Subcutaneous adipose tissue (tissue), 4 donors: ENCODE measurements around the gene AIFM1. TPM values are rescaled to one million over a fixed set of nuclear protein-coding genes. Genes with fewer than 3 reads are reported as not detected.

ENCODE experiments used
- total RNA-seq, 4 donors: library from RNA; depleted of rRNA; stranded (reverse); fragments of >200 nt; gene quantifications; one replicate each; pipeline ENCODE4 v1.1.0, GENCODE V29; 2016
- TF ChIP-seq, protein P1 (sequence below): fragments of 450-650 bp; IDR thresholded peaks from one replicate; pipeline ENCODE4 v1.5.1; 2016; ENCODE audit warnings: low read depth, mild to moderate bottlenecking, control low read depth, antibody characterized with exemption, moderate library complexity

The AIFM1 gene
- total RNA-seq, 4 donors from 2014 or later, result 19.8 to 26.4 (median 22.4) TPM

DNA sequence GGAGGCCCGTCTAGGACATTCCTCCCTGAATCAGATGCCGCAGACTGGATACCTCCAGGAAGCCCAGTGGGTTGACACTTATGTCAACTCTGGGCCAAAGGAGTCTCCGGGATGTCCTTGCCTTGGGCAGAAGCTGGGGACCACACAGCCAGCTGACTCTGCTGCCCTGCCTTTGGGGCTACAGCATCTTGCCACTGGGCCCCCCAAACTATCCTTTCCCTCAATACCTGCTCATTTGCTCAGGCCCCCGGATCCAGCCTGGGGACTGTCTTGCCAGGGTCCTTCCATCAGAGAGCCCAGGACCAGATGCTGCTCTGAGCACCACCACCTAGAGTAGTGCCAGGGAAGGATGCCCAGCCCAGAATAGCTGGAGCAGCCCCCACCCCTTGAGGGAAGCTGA lies 25.2 kb upstream of the AIFM1 start:
- TF ChIP-seq, protein P1, sequence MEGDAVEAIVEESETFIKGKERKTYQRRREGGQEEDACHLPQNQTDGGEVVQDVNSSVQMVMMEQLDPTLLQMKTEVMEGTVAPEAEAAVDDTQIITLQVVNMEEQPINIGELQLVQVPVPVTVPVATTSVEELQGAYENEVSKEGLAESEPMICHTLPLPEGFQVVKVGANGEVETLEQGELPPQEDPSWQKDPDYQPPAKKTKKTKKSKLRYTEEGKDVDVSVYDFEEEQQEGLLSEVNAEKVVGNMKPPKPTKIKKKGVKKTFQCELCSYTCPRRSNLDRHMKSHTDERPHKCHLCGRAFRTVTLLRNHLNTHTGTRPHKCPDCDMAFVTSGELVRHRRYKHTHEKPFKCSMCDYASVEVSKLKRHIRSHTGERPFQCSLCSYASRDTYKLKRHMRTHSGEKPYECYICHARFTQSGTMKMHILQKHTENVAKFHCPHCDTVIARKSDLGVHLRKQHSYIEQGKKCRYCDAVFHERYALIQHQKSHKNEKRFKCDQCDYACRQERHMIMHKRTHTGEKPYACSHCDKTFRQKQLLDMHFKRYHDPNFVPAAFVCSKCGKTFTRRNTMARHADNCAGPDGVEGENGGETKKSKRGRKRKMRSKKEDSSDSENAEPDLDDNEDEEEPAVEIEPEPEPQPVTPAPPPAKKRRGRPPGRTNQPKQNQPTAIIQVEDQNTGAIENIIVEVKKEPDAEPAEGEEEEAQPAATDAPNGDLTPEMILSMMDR, result no peak

DNA sequence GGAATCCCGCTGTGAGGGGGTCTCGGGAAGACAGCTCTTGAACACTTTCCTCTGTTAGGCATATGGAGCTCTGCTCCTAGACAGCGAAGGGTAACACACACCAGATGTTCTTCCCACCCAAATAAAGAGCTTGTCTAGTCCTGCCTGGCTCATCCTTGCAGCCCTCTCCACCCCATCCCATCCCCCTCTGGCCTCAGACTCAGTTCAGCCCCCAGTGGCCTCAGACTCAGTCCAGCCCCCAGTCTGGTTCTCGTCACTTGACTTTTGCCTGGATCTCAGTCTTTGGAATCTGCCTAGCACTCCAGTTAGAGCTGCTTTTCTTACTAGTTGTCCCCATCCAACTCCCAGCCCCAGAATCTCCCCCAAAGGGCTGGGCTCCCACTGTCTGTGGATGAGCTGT lies 21.0 kb upstream of the AIFM1 start:
- TF ChIP-seq, protein P1, result no peak

DNA sequence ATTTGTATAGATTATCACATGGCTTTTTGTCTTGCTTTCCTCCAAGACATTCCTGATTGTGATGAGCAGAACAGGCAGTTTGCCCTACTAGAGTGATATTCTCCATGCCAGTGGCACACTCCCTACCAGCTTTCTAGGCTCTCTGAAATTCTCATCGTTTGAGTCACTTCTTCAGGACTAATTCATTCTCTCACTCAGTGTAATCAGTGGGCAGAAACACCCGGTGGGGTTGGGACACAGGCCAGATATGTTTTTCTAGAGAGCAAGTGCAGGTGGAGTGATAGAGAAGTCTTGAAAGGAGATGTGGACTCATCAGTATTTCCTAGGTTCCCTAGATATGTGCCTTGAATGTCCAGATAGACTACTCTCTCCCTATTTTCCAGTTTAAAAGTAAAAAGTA lies 19.2 kb upstream of the AIFM1 start:
- TF ChIP-seq, protein P1, result no peak

DNA sequence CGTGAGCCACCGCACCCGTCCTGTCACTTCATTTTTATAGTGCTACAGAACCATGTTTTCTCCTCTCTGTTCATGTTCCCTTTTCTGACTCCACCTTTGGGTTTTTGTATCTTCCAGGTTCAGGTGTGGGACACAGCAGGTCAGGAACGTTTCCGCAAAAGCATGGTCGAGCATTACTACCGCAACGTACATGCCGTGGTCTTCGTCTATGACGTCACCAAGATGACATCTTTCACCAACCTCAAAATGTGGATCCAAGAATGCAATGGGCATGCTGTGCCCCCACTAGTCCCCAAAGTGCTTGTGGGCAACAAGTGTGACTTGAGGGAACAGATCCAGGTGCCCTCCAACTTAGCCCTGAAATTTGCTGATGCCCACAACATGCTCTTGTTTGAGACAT lies 18.5 kb upstream of the AIFM1 start:
- TF ChIP-seq, protein P1, result no peak

DNA sequence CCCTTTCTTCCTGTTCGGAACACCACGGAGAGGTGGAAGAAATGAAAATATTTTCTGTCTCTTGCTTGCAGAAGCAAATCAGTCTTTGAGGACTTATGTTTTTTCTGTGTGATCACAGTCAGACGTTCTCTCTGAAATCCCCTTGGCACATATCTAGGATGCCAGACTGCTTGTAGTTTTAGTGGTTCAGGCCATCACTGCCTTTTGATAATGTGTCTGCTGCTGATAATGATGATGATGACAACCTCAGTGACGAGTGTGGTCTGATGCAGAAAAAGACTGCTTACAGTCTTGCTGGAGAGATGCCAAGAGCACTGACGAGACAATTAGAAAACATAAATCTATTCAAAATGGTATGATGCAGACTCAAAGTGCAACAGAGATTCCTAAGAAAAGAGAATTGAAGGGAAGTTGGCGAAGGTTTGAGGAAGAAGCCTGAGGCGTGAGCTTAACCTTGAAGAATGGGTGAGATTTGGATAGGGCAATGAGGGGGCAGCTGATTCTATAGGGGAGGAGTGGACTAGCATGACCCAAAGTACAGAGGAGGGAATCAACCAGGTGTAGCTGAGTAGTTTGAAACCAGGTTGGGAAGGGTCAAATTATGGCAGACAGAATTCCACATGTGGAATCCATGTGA lies 14.1 kb upstream of the AIFM1 start:
- TF ChIP-seq, protein P1, result no peak

DNA sequence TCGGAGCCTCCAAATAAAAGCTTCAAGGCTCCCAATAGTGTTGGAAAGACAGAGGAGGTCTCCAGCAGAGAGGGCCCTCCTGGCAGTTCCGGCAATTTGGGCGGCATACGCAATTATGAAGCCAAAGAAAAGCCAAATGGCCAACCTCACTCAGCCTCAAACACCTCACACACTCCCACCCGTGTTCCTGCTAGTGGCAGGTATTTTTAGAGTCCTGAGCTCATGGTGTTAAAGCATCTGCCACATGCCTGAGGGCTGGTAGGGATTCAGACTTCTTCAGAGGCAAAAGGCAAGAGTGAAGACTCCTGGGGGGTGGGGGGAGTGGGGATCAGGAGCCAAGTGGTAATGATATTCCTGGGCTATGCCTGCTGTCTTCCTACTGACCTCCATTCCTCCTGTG lies 13.5 kb upstream of the AIFM1 start:
- TF ChIP-seq, protein P1, result no peak

DNA sequence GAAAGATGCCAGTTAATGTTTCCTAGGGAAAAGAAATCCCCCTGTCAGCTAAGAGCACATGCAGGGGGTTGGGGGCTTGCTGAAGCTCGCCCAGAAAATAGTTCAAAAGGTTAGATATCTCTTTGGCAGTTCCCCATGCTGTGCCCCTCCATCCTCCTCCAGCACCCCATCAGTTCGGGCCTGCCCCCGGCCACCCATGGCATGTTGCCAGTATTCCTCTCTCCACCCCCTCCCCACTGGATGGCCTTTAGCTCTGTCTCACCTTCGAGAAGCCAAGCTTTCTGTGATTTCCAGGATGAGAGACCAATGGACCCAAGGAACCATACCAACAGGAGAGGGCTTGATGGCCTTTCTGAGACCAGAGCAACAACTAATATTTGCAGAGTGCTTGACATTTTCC lies 11.3 kb upstream of the AIFM1 start:
- TF ChIP-seq, protein P1, result no peak
